ENCODE results near the gene TXNRD2. TPM values are rescaled to one million over a fixed set of nuclear protein-coding genes. Genes with fewer than 3 reads are reported as not detected.
A peak's percentile ranks its signal among the peaks of the same experiment; 100 is the strongest.

The TXNRD2 gene
- total RNA-seq, 1 donor from 2014 or later: 0.19 TPM

DNA sequence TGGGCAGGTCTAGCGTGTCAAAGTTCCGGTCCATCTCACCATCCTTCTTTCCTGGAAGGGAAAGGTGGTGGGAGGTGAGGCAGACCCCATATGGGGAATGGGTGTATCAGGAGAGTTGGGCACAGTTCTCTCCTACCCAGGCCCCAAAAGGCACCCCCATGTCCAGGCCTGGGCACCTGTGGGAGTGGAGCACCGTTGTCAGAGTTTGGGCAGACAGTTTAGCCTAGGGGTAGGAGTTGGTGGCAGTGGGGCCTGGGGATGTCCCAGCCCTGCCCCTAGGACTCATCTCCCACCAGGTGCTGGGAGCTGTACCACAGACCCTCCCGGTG, 34.1 kb upstream of the TXNRD2 start:
- Histone ChIP-seq H3K27ac (peak overlapping the region; percentile 37), H3K9me3 (ENCODE audit: low read depth) (no peaks in the 10 kb centered on the region), H3K27me3 (no peaks in the 10 kb centered on the region), H3K36me3 (no peaks in the 10 kb centered on the region), H3K4me2 (no peak overlapping the region), H4K20me1 (ENCODE audit: low read depth) (peaks cover 24% of the 10 kb centered on the region), H3K79me2 (ENCODE audit: low read depth) (no peaks in the 10 kb centered on the region), H3K4me3 (no peak overlapping the region), H3K4me1 (peaks cover 10% of the 10 kb centered on the region), H2AFZ (replicated peaks) (no peak overlapping the region), H3F3A (ENCODE audit: low read depth) (peaks cover 3% of the 10 kb centered on the region), H3K9ac (no peak overlapping the region)
- TF ChIP-seq, protein P1, sequence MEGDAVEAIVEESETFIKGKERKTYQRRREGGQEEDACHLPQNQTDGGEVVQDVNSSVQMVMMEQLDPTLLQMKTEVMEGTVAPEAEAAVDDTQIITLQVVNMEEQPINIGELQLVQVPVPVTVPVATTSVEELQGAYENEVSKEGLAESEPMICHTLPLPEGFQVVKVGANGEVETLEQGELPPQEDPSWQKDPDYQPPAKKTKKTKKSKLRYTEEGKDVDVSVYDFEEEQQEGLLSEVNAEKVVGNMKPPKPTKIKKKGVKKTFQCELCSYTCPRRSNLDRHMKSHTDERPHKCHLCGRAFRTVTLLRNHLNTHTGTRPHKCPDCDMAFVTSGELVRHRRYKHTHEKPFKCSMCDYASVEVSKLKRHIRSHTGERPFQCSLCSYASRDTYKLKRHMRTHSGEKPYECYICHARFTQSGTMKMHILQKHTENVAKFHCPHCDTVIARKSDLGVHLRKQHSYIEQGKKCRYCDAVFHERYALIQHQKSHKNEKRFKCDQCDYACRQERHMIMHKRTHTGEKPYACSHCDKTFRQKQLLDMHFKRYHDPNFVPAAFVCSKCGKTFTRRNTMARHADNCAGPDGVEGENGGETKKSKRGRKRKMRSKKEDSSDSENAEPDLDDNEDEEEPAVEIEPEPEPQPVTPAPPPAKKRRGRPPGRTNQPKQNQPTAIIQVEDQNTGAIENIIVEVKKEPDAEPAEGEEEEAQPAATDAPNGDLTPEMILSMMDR (IDR thresholded peaks at IDR 0.05): no peak
- TF ChIP-seq EZH2 (IDR thresholded peaks at IDR 0.05) (no peak), EZH2phosphoT487 (IDR thresholded peaks at IDR 0.05) (no peak)
- DNase-seq (ENCODE audit: low spot score): no peak
- Mint-ChIP-seq H3K27me3 (ENCODE audit: insufficient read depth, low read depth) (peaks cover 4% of the 10 kb centered on the region), H3K36me3 (peaks cover 9% of the 10 kb centered on the region), H3K4me1 (peaks cover 27% of the 10 kb centered on the region), H3K27ac (peak overlapping the region; percentile 91), H3K4me3 (no peak overlapping the region), H3K9me3 (no peaks in the 10 kb centered on the region)

DNA sequence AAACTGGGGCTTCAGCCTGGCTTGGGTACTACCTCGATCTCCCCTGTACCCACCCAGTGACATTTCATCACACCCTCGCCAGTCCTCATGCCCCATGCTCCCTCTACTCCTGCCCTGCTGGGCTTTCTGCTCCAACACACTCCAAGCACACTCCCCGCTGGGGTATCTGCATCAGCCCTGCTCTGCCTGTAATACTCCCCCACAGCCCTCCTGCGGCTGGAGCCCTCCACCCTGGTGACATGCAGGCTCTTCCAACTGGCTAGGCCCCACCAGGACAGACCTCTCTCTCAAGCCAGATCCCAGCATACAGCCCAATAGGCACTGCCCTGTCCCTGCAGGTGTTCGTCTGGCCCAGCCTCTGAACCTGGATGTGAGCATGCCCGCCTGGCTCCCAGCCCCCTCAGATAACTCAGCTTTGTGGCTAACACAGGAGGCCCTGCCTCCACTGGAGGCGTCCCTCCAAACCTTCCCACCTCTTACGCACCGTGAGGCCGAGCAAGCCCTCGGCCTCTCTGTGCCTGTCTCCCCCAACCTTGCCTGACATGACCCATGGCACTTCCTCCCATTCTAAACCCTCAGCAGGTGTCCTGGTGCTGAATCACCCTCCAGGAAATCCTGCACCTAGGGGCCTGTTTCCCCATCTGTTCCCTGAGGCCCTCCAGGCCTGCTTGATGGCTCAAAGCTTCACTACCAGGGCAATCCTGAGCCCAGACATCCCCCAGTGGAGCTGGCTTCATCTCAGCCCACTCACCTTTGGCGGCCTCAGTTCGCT, 33.5 kb upstream of the TXNRD2 start:
- Histone ChIP-seq H3K36me3 (no peaks in the 10 kb centered on the region), H2AFZ (replicated peaks) (no peak overlapping the region), H3K79me2 (ENCODE audit: low read depth) (no peaks in the 10 kb centered on the region), H3K4me1 (peaks cover 10% of the 10 kb centered on the region), H4K20me1 (ENCODE audit: low read depth) (peaks cover 27% of the 10 kb centered on the region), H3K27me3 (no peaks in the 10 kb centered on the region), H3K4me2 (peak overlapping the region; percentile 37), H3K9ac (no peak overlapping the region), H3F3A (ENCODE audit: low read depth) (peaks cover 3% of the 10 kb centered on the region), H3K4me3 (no peak overlapping the region), H3K9me3 (ENCODE audit: low read depth) (no peaks in the 10 kb centered on the region), H3K27ac (peak overlapping the region; percentile 45)
- Mint-ChIP-seq H3K4me3 (peak overlapping the region; percentile 74), H3K9me3 (no peaks in the 10 kb centered on the region), H3K27me3 (ENCODE audit: insufficient read depth, low read depth) (peaks cover 4% of the 10 kb centered on the region), H3K36me3 (peaks cover 5% of the 10 kb centered on the region), H3K27ac (peak overlapping the region; percentile 91), H3K4me1 (peaks cover 29% of the 10 kb centered on the region)
- no peak for DNase-seq (ENCODE audit: low spot score)
- TF ChIP-seq EZH2 (IDR thresholded peaks at IDR 0.05) (no peak), EZH2phosphoT487 (IDR thresholded peaks at IDR 0.05) (no peak)
- TF ChIP-seq, protein P1 (IDR thresholded peaks at IDR 0.05): no peak

DNA sequence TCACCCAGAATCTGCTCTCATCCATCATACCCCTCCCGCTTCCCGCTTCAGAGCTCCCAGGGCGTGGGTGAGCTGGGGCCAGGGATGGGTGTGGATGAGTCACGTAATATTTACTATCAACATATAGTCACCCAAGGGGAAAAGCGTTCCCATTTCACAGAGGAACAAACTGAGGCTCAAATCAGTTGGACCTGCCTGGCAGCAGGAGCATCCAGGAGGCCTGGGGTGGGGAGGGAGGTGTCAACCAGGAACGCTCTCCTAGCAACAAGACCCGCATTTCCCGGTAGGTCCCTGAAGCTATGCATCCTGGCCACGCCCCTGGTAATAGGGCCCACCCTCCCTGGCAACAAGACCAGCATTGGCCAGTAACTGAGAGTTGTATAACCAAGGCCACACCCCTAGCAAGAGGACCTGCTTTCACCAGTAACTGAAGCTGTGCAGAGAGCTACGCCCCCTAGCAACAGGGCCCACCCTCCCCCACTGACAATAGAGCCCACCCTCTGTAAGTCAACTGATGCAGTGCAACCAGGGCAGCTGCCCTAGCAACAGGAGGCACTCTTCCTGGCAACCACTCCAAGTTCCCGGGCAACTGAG, 32.7 kb upstream of the TXNRD2 start:
- H3K4me1 Mint-ChIP-seq: peaks cover 29% of the 10 kb centered on the region
- peaks cover 4% of the 10 kb centered on the region for H3K36me3 Mint-ChIP-seq
- TF ChIP-seq EZH2 (IDR thresholded peaks at IDR 0.05): no peak
- TF ChIP-seq, protein P1 (IDR thresholded peaks at IDR 0.05): no peak
- TF ChIP-seq EZH2phosphoT487 (IDR thresholded peaks at IDR 0.05): no peak
- peaks cover 5% of the 10 kb centered on the region for H3K27me3 Mint-ChIP-seq (ENCODE audit: insufficient read depth, low read depth)
- Histone ChIP-seq H3K9me3 (ENCODE audit: low read depth) (no peaks in the 10 kb centered on the region), H3K9ac (no peak overlapping the region), H3K27ac (no peak overlapping the region), H3F3A (ENCODE audit: low read depth) (peaks cover 3% of the 10 kb centered on the region), H3K79me2 (ENCODE audit: low read depth) (no peaks in the 10 kb centered on the region), H3K27me3 (no peaks in the 10 kb centered on the region), H3K36me3 (no peaks in the 10 kb centered on the region), H3K4me3 (no peak overlapping the region), H3K4me2 (peak overlapping the region; percentile 37), H4K20me1 (ENCODE audit: low read depth) (peaks cover 28% of the 10 kb centered on the region), H2AFZ (replicated peaks) (no peak overlapping the region), H3K4me1 (peaks cover 10% of the 10 kb centered on the region)
- no peaks in the 10 kb centered on the region for H3K9me3 Mint-ChIP-seq
- H3K4me3 Mint-ChIP-seq: peak overlapping the region; percentile 74
- peak; percentile 92 for DNase-seq (ENCODE audit: low spot score)
- peak overlapping the region; percentile 91 for H3K27ac Mint-ChIP-seq
